Spleen (tissue), 11 donors: ENCODE data around the gene CLCN6. TPM values are rescaled to one million over a fixed set of nuclear protein-coding genes. Genes with fewer than 3 reads are reported as not detected.
A peak's percentile ranks its signal among the peaks of the same experiment; 100 is the strongest.

Experiments used
- DNase-seq: peaks from one replicate; pipeline ENCODE4 v3.0.0-alpha.2; 2020
- H3K27ac ChIP-seq, 8 donors: fragments of 200-600 bp; sonication (generic) in 7 of 8; 1 replicate in 4 of 8; 2 replicates in 4 of 8; pipeline versions ENCODE4 v1.5.0 to v1.8.0; 2016 to 2021; ENCODE audit warnings: inconsistent platforms in 4 of 8, mild to moderate bottlenecking in 4 of 8, moderate library complexity in 1 of 8
- H3K27me3 ChIP-seq, 7 donors: fragments of 200-600 bp; sonication (generic) in 6 of 7; replicated peaks in 1 of 7; 1 replicate in 4 of 7; 2 replicates in 3 of 7; pipeline versions ENCODE4 v1.5.0 to v1.8.0; 2016 to 2021; ENCODE audit warnings: inconsistent platforms in 3 of 7, mild to moderate bottlenecking in 1 of 7
- H3K36me3 ChIP-seq, 6 donors: fragments of 200-600 bp; sonication (generic) in 5 of 6; 1 replicate in 4 of 6; 2 replicates in 2 of 6; pipeline versions ENCODE4 v1.5.0 to v1.8.0; 2016 to 2021; ENCODE audit warnings: inconsistent platforms in 2 of 6
- H3K4me1 ChIP-seq, 6 donors: fragments of 200-600 bp; sonication (generic) in 5 of 6; 1 replicate in 3 of 6; 2 replicates in 3 of 6; pipeline versions ENCODE4 v1.5.0 to v1.8.0; 2016 to 2021; ENCODE audit warnings: inconsistent platforms in 3 of 6
- H3K4me3 ChIP-seq, 8 donors: fragments of 200-600 bp; sonication (generic) in 7 of 8; 1 replicate in 4 of 8; 2 replicates in 4 of 8; pipeline versions ENCODE4 v1.5.0 to v1.8.0; 2016 to 2021; ENCODE audit warnings: inconsistent platforms in 4 of 8, mild to moderate bottlenecking in 4 of 8, moderate library complexity in 2 of 8
- H3K9me3 ChIP-seq, 8 donors: fragments of 200-600 bp; sonication (generic) in 7 of 8; 1 replicate in 4 of 8; 2 replicates in 4 of 8; pipeline versions ENCODE4 v1.5.0 to v1.8.0; 2016 to 2021; ENCODE audit warnings: inconsistent platforms in 4 of 8
- CTCF ChIP-seq, 11 experiments: fragments of 200-600 bp in 7 of 11; fragments of 450-650 bp in 4 of 11; sonication (generic) in 4 of 11; IDR thresholded peaks in 8 of 11; conservative IDR thresholded peaks in 3 of 11; 1 replicate in 7 of 11; 2 replicates in 4 of 11; pipeline versions ENCODE4 v1.4.0 to v1.8.0; 2016 to 2021; ENCODE audit warnings: antibody characterized with exemption in 11 of 11, inconsistent platforms in 4 of 11, mild to moderate bottlenecking in 1 of 11
- POLR2A ChIP-seq, 3 donors: fragments of 450-650 bp; IDR thresholded peaks; one replicate each; pipeline ENCODE4 v1.5.1; 2017; ENCODE audit warnings: antibody characterized with exemption in 3 of 3, mild to moderate bottlenecking in 1 of 3
- POLR2AphosphoS5 ChIP-seq, 3 donors: sonication (generic); formaldehyde crosslinking; IDR thresholded peaks; one replicate each; pipeline ENCODE4 v1.5.1; 2017; ENCODE audit warnings: antibody characterized with exemption in 3 of 3
- WGBS, 5 donors: extraction: QIAGEN DNeasy Blood & Tissue Kit in 3 of 5; methylation state at CpG; one replicate each; pipeline versions ENCODE4 v1.1.5 to v1.1.7; 2013 to 2018; 5-methylcytosine and 5-hydroxymethylcytosine counted together
- intact Hi-C: fragments of 100-400 bp; cut with DNase I; formaldehyde crosslinking; loops from one replicate; pipeline ENCODE4 v1.15.0; 2023; ENCODE audit warnings: low total_unique reads
- polyA plus RNA-seq, 3 donors: library from polyadenylated mRNA; stranded (reverse); fragments of 200-250 nt; gene quantifications; one replicate each; pipeline ENCODE4 v1.2.1, GENCODE V29; 2013
- total RNA-seq, 7 donors: library from RNA; depleted of rRNA in 3 of 7; stranded (reverse); fragments of >200 nt in 3 of 7; fragmentation: NEBNext Ultra II Directional in 4 of 7; extraction: Animal tissue kit (Norgen Biotek cat#: 25700) in 4 of 7; gene quantifications; one replicate each; pipeline versions ENCODE4 v1.1.0 to v1.2.1, GENCODE V29; 2016 to 2021
- donor health status: healthy with polysubstance abuse.
- donor health status: DM: no; HTN: no; CAD: no; lungs with moderate emphysema.
- donor health status: DM: no; HTN: no; CAD: no.
- donor health status: Bipolar disorder and iron deficiency.
- donor health status: healthy.
- donor health status: DM: no; HTN: no; CAD: no.
- donor health status: DM: yes; HTN: yes; CAD: no.

CLCN6 gene
- total and polyA plus RNA-seq, 10 donors = 6.3 to 34.4 (median 23.2) TPM

GRCh38 chr1:11881749-11882441, 75.9 kb downstream of the CLCN6 start:
- Histone ChIP-seq H3K4me3 (no peak overlapping the region), H3K27ac (no peak overlapping the region), H3K36me3 (no peaks in the 10 kb centered on the region), H3K27me3 (peaks cover 0 to 45% (median 0%) of the 10 kb centered on the region in 7 donors), H3K9me3 (no peaks in the 10 kb centered on the region), H3K4me1 (peaks cover 0 to 23% (median 12%) of the 10 kb centered on the region in 6 donors)
- WGBS, 5 donors = 83 to 88% (median 86%) methylated on average over 18 of the region's 18 CpGs
- intact Hi-C loops = no loop called here
- no peak for DNase-seq
- TF ChIP-seq CTCF (IDR thresholded peaks at IDR 0.05 in 8 of 11, conservative IDR thresholded peaks at IDR 0.05 in 3 of 11) (no peak), POLR2AphosphoS5 (IDR thresholded peaks at IDR 0.05) (no peak), POLR2A (IDR thresholded peaks at IDR 0.05) (no peak)

- H3K4me1 ChIP-seq = peaks cover 0 to 30% (median 12%) of the 10 kb centered on the region in 6 donors
- H3K27ac ChIP-seq = peak overlapping the region in 2 of 8 donors; percentile 2 to 33
- H3K27me3 ChIP-seq = peaks cover 0 to 36% (median 0%) of the 10 kb centered on the region in 7 donors
- 36 to 51% (median 44%) methylated on average over 9 to 13 of the region's 13 CpGs for WGBS, 5 donors
- DNase-seq = no peak
- intact Hi-C loops = no loop called here
- no peaks in the 10 kb centered on the region for H3K9me3 ChIP-seq
- TF ChIP-seq POLR2AphosphoS5 (IDR thresholded peaks at IDR 0.05) = peak in 2 of 3 donors; percentile 37 to 46
- TF ChIP-seq CTCF (IDR thresholded peaks at IDR 0.05 in 8 of 11, conservative IDR thresholded peaks at IDR 0.05 in 3 of 11) = no peak
- no peak for TF ChIP-seq POLR2A (IDR thresholded peaks at IDR 0.05)
- no peaks in the 10 kb centered on the region for H3K36me3 ChIP-seq
- H3K4me3 ChIP-seq = no peak overlapping the region
Measured at GRCh38 chr1:11882814-11883538, 77.0 kb downstream of the CLCN6 start.

- Histone ChIP-seq H3K36me3 (no peaks in the 10 kb centered on the region), H3K4me1 (peaks cover 0 to 30% (median 12%) of the 10 kb centered on the region in 6 donors), H3K4me3 (no peak overlapping the region), H3K27ac (no peak overlapping the region), H3K27me3 (peaks cover 0 to 16% (median 0%) of the 10 kb centered on the region in 7 donors), H3K9me3 (no peaks in the 10 kb centered on the region)
- 71 to 86% (median 83%) methylated on average over 6 of the region's 6 CpGs for WGBS, 5 donors
- TF ChIP-seq POLR2A (IDR thresholded peaks at IDR 0.05) (no peak), POLR2AphosphoS5 (IDR thresholded peaks at IDR 0.05) (no peak), CTCF (IDR thresholded peaks at IDR 0.05 in 8 of 11, conservative IDR thresholded peaks at IDR 0.05 in 3 of 11) (no peak)
- DNase-seq = no peak
- intact Hi-C loops = no loop called here
Measured at GRCh38 chr1:11885916-11886315, 79.9 kb downstream of the CLCN6 start.
